GM19043 (cell line): ENCODE measurements around the gene STPG1.

ENCODE experiments used
- ATAC-seq: cut with Tn5 transposase; IDR thresholded peaks from one replicate; pipeline ENCODE4 v1.9.1; 2021; ENCODE audit warnings: low read depth; ENCODE audit not compliant: unreplicated experiment

Gene STPG1

GRCh38 chr1:24321697-24322469 is 91.7 kb downstream of the STPG1 start:
- no peak for ATAC-seq

- ATAC-seq: no peak
These were observed 92.5 kb downstream of the STPG1 start for GRCh38 chr1:24321126-24321525.

- ATAC-seq: no peak
These were observed 93.6 kb downstream of the STPG1 start for GRCh38 chr1:24319962-24320361.

DNA sequence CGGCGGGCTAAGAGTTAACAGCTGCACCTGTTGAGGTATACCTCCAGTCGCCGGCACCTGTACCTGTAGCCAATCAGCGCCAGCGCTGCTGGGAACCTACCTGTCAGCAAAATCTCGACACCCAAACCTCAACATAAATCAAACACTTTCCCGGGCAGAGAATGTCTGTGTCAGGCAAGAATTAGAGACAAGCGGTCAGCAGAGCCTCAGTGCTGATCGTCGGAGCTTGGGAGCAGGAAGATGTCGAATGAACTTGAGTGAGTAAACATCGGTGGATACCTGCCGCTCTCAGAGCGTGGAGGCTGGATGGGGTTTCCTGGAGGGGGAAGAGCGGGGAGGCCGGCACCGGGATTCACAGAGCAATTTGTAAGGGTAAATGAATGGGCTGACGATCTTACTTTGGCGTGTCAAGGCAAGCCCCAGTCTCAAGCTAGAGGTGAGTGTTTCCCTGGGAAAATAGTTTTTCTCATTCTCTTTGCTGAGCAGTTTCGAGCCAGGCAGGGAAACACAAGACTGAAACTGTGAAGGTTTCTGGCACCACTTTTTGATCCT is 94.2 kb downstream of the STPG1 start, which contains the start of gene GRHL3:
Gene GRHL3, plus strand, starts transcription at position 46 of the 552 bp plus-strand sequence. Its CDS starts 195 bp downstream, at position 241.
- no peak for ATAC-seq

DNA sequence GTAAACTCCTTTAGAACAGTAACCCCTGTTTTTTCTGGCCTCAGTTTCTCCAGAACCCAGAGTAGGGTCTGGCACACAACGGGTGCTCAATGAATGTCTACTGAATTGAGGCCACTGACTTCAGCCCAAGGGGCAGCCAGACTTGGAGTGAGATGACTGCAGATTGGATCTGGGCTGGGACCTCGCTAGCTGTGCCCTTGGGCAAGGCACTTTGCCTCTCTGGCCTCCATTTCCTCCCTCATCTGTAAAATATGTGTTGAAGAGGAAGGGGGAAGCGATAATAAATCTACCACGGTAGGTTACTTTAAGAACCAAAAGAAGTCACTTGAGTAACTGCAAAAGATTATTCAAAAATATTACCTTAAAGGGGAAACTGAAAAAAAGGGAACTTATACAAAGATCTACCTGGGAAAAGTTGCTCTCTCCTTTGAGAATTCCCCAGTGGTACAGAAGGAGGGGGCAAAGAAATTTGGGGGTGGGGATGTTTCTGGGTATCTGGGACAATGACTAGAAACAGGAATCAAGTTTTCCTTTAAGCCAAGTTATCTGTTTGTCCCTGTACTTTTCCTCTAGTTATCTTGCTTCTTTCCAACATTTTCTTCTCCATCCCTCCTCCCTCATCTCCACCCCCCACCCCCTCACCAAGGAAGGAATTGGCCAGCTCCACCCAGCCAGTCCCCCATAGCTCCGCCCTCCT is 94.8 kb downstream of the STPG1 start:
- no peak for ATAC-seq

DNA sequence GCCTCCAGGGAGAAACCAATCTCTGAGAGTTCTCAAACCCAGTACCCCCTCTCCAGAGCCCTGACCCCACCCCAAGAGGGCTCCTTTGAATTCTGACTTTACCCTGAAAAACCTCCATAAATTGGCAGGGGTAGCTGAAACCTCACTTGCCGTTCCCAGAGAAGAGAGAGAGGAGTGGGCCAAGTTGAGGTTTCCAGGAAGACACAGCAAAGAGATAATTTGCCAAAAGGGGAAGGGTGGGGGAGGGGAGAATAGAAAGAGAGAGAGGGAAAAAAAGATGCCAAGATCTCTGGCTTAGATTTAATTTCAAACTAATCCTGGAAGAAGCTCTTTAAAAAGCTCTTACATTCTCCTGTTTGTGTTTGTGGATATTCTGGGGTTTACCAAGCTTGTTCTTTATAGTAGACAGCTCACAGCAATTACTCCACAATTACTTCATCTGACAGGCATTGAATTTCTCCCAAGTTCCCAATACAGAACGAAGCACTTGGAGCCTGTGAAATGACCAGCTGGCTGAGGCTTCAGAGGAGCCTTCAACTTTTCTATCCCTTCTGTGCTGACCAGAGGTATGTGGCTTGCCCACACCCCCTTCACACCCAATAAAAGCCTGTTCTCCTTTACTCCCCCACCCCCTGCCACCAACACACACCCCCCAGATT is 95.5 kb downstream of the STPG1 start:
- no peak for ATAC-seq

DNA sequence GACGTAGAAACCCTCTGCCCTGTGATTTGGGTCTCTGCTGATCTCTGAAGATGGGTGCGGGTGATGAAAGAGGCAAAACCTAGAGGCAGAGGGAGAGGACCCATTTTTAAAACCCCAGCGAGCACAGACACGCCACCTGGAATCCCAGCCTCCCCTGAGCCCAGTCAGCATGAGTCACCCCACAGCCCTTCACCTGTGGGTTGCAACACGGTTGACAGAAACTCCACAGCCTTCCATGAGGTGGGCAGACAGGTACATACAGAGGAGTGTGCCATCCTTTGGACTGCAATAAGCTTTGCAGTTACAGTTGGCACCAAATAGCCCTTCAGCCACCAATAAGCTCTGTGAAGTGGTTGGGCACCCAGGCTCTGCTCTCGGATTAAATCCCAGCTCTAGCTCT is 96.5 kb downstream of the STPG1 start:
- no peak for ATAC-seq

- ATAC-seq: no peak
These were observed 96.9 kb downstream of the STPG1 start for GRCh38 chr1:24316645-24317044.

DNA sequence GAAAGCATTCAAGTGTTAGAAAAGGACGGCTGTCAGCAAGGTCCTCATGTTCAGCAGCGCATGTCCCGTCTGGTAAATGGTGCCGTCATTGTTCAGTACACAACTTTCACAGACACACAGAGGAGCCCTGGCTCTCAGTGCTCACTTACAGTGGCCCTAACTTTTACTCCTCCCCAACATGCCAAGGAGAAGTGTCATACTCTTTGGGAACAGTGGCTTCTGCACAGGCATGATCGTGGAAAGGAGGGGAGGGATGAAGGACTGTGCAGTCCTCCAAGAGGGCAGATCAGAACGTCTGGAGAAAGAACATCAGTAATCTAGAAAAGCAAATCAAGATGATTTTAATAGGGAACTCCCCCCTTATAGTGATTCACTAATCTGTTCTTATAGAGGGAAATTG is 98.2 kb downstream of the STPG1 start:
- no peak for ATAC-seq

- ATAC-seq: no peak
These were observed 101.8 kb downstream of the STPG1 start for GRCh38 chr1:24311741-24312140.

DNA sequence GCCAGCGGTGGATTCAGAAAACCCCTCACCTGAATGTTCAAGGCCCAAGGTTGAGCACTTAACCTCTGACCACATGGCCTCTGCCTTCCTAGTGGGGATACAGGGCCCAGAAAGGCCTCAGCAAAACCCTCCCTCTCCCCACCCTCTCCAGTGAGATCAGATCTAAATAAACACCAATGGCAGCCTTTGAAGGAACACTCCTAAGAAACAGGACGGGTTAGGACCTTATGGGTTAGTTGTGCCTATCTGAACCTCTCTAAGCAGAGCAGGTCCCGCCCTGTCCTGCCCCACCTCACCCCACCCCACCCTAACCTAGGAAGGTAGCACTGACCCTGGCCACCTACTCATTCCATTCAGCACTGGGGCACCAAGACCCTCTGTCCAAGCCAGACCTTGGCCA is 102.3 kb downstream of the STPG1 start:
- ATAC-seq: no peak

DNA sequence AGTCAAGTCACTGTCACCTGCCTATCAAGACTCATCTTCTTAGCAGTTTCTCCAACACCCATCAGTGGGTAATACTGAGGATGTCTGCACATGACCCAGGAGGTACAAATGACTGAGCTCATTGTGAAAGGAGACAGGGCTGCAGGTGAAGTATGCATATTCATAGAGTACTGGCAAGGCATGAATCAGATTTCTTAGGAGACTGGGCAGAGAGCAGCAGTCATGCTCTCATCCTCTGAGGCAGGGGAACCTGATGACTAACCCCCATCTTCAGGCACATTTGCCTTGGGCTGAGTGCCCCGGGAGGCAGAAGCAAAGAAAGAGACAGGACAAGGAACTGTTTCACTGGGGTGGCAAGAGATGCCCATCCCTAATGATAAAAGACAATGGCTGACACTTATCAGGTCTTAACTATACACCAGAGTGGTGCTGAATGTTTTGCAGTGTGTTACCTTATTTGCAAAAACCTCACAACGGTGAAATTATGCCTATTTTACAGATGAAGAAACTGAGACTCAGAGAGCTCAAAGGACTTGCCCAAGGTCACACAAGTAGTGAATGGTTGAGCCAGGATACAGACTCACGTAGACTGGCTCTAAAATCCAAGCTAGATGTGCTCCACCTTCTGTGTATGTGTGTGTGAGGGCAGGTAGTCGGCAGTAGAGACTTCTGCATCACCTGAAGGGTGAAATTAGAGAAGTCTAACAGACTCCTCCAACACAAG is 103.7 kb downstream of the STPG1 start:
- no peak for ATAC-seq

DNA sequence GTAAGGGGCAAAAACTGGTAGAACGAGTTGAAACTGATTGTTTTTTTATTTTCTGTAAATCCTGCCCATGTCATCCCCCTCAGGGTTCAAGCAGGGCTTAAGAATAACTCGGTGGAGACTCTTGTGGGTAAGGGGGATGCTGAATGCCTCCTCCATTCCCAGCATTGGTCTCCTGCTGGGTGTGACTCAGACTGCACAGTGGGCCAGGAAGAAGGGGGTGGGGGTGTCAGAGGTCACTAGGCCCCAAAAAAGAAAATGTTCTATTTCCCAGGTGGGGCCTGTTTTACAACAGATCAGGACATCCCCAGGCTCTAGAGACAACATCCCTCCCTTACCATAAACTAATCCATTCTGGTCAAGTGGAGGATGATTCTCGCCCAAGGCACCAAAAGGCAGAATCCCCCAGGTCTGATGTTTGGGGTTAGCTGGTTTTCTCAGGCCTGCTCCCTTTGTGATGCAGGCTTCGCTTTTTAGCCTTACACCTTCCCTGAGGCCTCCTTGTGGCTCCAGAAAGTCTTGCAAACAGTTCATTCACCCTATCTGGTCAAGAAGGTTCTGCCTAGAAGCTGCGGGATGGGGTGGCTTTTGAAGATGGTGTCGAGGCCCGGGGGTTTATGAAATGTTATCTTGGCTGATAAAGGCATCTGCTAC is 105.1 kb downstream of the STPG1 start:
- ATAC-seq: no peak
